ENCODE measurements around the gene SMNDC1.

SMNDC1 gene

GRCh38 chr10:110343947-110344346 is 39.2 kb upstream of the SMNDC1 start:
- DNase-seq = no peak
- H3K4me1 ChIP-seq = peaks cover 0 to 5% (median 0%) of the 10 kb centered on the region in 4 donors
- no peaks in the 10 kb centered on the region for H3K36me3 ChIP-seq
- no peak overlapping the region for H3K4me3 ChIP-seq
- TF ChIP-seq CTCF (IDR thresholded peaks at IDR 0.05) = no peak
- H3K27ac ChIP-seq = no peak overlapping the region
- no peaks in the 10 kb centered on the region for H3K9me3 ChIP-seq
- peaks cover 0 to 11% of the 10 kb centered on the region in 2 donors for H3K27me3 ChIP-seq
- intact Hi-C loops (cut with DNase I; ENCODE audit: low total_unique reads) = no loop called here

- no peaks in the 10 kb centered on the region for H3K9me3 ChIP-seq
- H3K36me3 ChIP-seq = no peaks in the 10 kb centered on the region
- H3K4me1 ChIP-seq = peaks cover 0 to 10% (median 2%) of the 10 kb centered on the region in 4 donors
- H3K27ac ChIP-seq = no peak overlapping the region
- TF ChIP-seq CTCF (IDR thresholded peaks at IDR 0.05) = no peak
- no peak overlapping the region for H3K4me3 ChIP-seq
- peaks cover 0 to 5% of the 10 kb centered on the region in 2 donors for H3K27me3 ChIP-seq
- intact Hi-C loops (cut with DNase I; ENCODE audit: low total_unique reads) = no loop called here
- no peak for DNase-seq
These were observed 36.1 kb upstream of the SMNDC1 start for GRCh38 chr10:110340816-110341215.

- Histone ChIP-seq H3K4me3 (no peak overlapping the region), H3K36me3 (no peaks in the 10 kb centered on the region), H3K4me1 (peaks cover 0 to 10% (median 2%) of the 10 kb centered on the region in 4 donors), H3K27ac (no peak overlapping the region), H3K27me3 (peaks cover 0 to 5% of the 10 kb centered on the region in 2 donors), H3K9me3 (no peaks in the 10 kb centered on the region)
- intact Hi-C loops (cut with DNase I; ENCODE audit: low total_unique reads) = no loop called here
- TF ChIP-seq CTCF (IDR thresholded peaks at IDR 0.05) = no peak
- no peak for DNase-seq
These were observed 35.4 kb upstream of the SMNDC1 start for GRCh38 chr10:110340122-110340521.

GRCh38 chr10:110337906-110338305 is 33.2 kb upstream of the SMNDC1 start:
- Histone ChIP-seq H3K4me3 (no peak overlapping the region), H3K4me1 (peaks cover 0 to 10% (median 2%) of the 10 kb centered on the region in 4 donors), H3K36me3 (no peaks in the 10 kb centered on the region), H3K27me3 (peaks cover 0 to 2% of the 10 kb centered on the region in 2 donors), H3K27ac (no peak overlapping the region), H3K9me3 (no peaks in the 10 kb centered on the region)
- intact Hi-C loops (cut with DNase I; ENCODE audit: low total_unique reads) = no loop called here
- no peak for TF ChIP-seq CTCF (IDR thresholded peaks at IDR 0.05)
- DNase-seq = no peak

GRCh38 chr10:110337401-110337800 is 32.7 kb upstream of the SMNDC1 start:
- Histone ChIP-seq H3K4me1 (peaks cover 0 to 10% (median 2%) of the 10 kb centered on the region in 4 donors), H3K36me3 (no peaks in the 10 kb centered on the region), H3K27me3 (peaks cover 0 to 2% of the 10 kb centered on the region in 2 donors), H3K27ac (no peak overlapping the region), H3K4me3 (no peak overlapping the region), H3K9me3 (no peaks in the 10 kb centered on the region)
- intact Hi-C loops (cut with DNase I; ENCODE audit: low total_unique reads) = no loop called here
- DNase-seq = no peak
- no peak for TF ChIP-seq CTCF (IDR thresholded peaks at IDR 0.05)
